NCI-H187 treated with DMSO at 0.1 percent for 48 hours (cell line): ENCODE measurements around the gene YKT6.

Experiments used
- DNase-seq: peaks from one replicate; lab custom pipeline; 2025; lab: John Stamatoyannopoulos, UW

YKT6 gene

GRCh38 chr7:44219371-44220045, 18.7 kb downstream of the YKT6 start:
- DNase-seq: no peak

- no peak for DNase-seq
These were observed 19.2 kb downstream of the YKT6 start for GRCh38 chr7:44220046-44220357.

- no peak for DNase-seq
These were observed 19.8 kb downstream of the YKT6 start for GRCh38 chr7:44220358-44221112.

- no peak for DNase-seq
These were observed 20.5 kb downstream of the YKT6 start for GRCh38 chr7:44221231-44221791.

- no peak for DNase-seq
These were observed 21.3 kb downstream of the YKT6 start for GRCh38 chr7:44222074-44222473.

- DNase-seq: no peak
These were observed 22.0 kb downstream of the YKT6 start for GRCh38 chr7:44222776-44223261.

GRCh38 chr7:44223362-44224079, 22.7 kb downstream of the YKT6 start:
- no peak for DNase-seq

- DNase-seq: no peak
These were observed 23.5 kb downstream of the YKT6 start for GRCh38 chr7:44224080-44224973.

- no peak for DNase-seq
These were observed 24.3 kb downstream of the YKT6 start for GRCh38 chr7:44224974-44225565.

GRCh38 chr7:44225566-44226395, 25.0 kb downstream of the YKT6 start:
- no peak for DNase-seq

- no peak for DNase-seq
These were observed 25.6 kb downstream of the YKT6 start for GRCh38 chr7:44226396-44226753.

GRCh38 chr7:44227911-44228310, 27.1 kb downstream of the YKT6 start:
- DNase-seq: no peak

GRCh38 chr7:44228571-44229350, 28.0 kb downstream of the YKT6 start:
- no peak for DNase-seq

GRCh38 chr7:44229546-44230105, 28.8 kb downstream of the YKT6 start:
- no peak for DNase-seq

- no peak for DNase-seq
These were observed 29.5 kb downstream of the YKT6 start for GRCh38 chr7:44230286-44230685.

GRCh38 chr7:44231088-44231487, 30.3 kb downstream of the YKT6 start:
- no peak for DNase-seq

- DNase-seq: no peak
These were observed 31.6 kb downstream of the YKT6 start for GRCh38 chr7:44232396-44232795.

GRCh38 chr7:44232901-44233715, 32.3 kb downstream of the YKT6 start:
- DNase-seq: no peak
